Neural cell (in vitro differentiated cells): ENCODE data around the gene MPC1L. TPM values are rescaled to one million over a fixed set of nuclear protein-coding genes. Genes with fewer than 3 reads are reported as not detected.

Experiments
- H2AFZ ChIP-seq: fragments of 200-600, 300-800 bp; sonication (generic), shearing (Covaris generic); 2 replicates; pipeline ENCODE4 v1.6.0; 2014; ENCODE audit warnings: low read depth, mild to moderate bottlenecking, antibody characterized with exemption, low read length, moderate library complexity
- H3F3A ChIP-seq: fragments of 200-600 bp; shearing (Covaris generic); 2 replicates; pipeline ENCODE4 v1.6.1; 2016; ENCODE audit warnings: mild to moderate bottlenecking, moderate library complexity, mixed read lengths, antibody characterized with exemption, low read length; ENCODE audit not compliant: insufficient read depth, poor library complexity, severe bottlenecking
- H3K27ac ChIP-seq: fragments of 200-600, 300-800 bp; sonication (generic), shearing (Covaris generic); 2 replicates; pipeline ENCODE4 v1.5.1; 2014; ENCODE audit warnings: mild to moderate bottlenecking, low read length, moderate library complexity
- H3K27me3 ChIP-seq: fragments of 300-800, 200-600 bp; sonication (generic), shearing (Covaris generic); 2 replicates; pipeline ENCODE4 v1.6.0; 2014; ENCODE audit warnings: mild to moderate bottlenecking, low read depth, low read length, moderate library complexity; ENCODE audit not compliant: insufficient read depth
- H3K36me3 ChIP-seq: fragments of 300-800, 200-600 bp; sonication (generic), shearing (Covaris generic); 2 replicates; pipeline ENCODE4 v1.5.1; 2014; ENCODE audit warnings: mild to moderate bottlenecking, antibody characterized with exemption, low read length, moderate library complexity; ENCODE audit not compliant: insufficient read depth
- H3K4me2 ChIP-seq: fragments of 300-800, 200-600 bp; sonication (generic), shearing (Covaris generic); 2 replicates; pipeline ENCODE4 v1.6.0; 2014; ENCODE audit warnings: mild to moderate bottlenecking, low read length
- H3K4me3 ChIP-seq: fragments of 300-800, 200-600 bp; sonication (generic), shearing (Covaris generic); 2 replicates; pipeline ENCODE4 v1.5.1; 2014; ENCODE audit warnings: mild to moderate bottlenecking, low read length, moderate library complexity
- H3K79me2 ChIP-seq: fragments of 200-600 bp; shearing (Covaris generic); replicated peaks from 2 replicates; pipeline ENCODE4 v1.6.0; 2014; ENCODE audit warnings: mild to moderate bottlenecking, low read length, moderate library complexity; ENCODE audit not compliant: insufficient read depth
- H3K9ac ChIP-seq: fragments of 300-800, 200-600 bp; sonication (generic), shearing (Covaris generic); 2 replicates; pipeline ENCODE4 v1.6.1; 2016; ENCODE audit warnings: mild to moderate bottlenecking, low read length, mixed read lengths
- H3K9me2 ChIP-seq: fragments of 200-600 bp; shearing (Covaris generic); 2 replicates; pipeline ENCODE4 v1.6.1; 2016; ENCODE audit warnings: mild to moderate bottlenecking, low read length, mixed read lengths; ENCODE audit not compliant: insufficient read depth
- H3K9me3 ChIP-seq: fragments of 200-600, 300-800 bp; sonication (generic), shearing (Covaris generic); 2 replicates; pipeline ENCODE4 v1.6.1; 2016; ENCODE audit warnings: mild to moderate bottlenecking, mixed run types, low read length, moderate library complexity, mixed read lengths
- H4K20me1 ChIP-seq: fragments of 200-600 bp; shearing (Covaris generic); 2 replicates; pipeline ENCODE4 v1.6.1; 2016; ENCODE audit warnings: mild to moderate bottlenecking, mixed run types; ENCODE audit not compliant: insufficient read depth
- CTCF ChIP-seq: fragments of 450-650 bp; IDR thresholded peaks from 2 replicates; pipeline ENCODE4 v1.5.1; 2014; ENCODE audit warnings: antibody characterized with exemption, mild to moderate bottlenecking, moderate library complexity; ENCODE audit not compliant: poor library complexity, severe bottlenecking
- EZH2 ChIP-seq: fragments of 200-600, 300-800 bp; shearing (Covaris generic), sonication (generic); IDR thresholded peaks from 2 replicates; pipeline ENCODE4 v1.6.1; 2014; ENCODE audit warnings: antibody characterized with exemption, low read length, borderline replicate concordance, mild to moderate bottlenecking; ENCODE audit not compliant: insufficient read depth, poor library complexity, severe bottlenecking
- MXI1 ChIP-seq: fragments of 450-650 bp; conservative IDR thresholded peaks from 2 replicates; pipeline ENCODE4 v1.6.1; 2014; ENCODE audit warnings: antibody characterized with exemption, mild to moderate bottlenecking; ENCODE audit not compliant: poor library complexity, severe bottlenecking
- POLR2AphosphoS5 ChIP-seq: IDR thresholded peaks from 2 replicates; pipeline ENCODE4 v1.6.1; 2012
- REST ChIP-seq: IDR thresholded peaks from 2 replicates; pipeline ENCODE4 v1.6.1; 2012; ENCODE audit warnings: borderline replicate concordance
- TAF1 ChIP-seq: IDR thresholded peaks from 2 replicates; pipeline ENCODE4 v1.6.1; 2012; ENCODE audit warnings: low read depth
- polyA plus RNA-seq: library from polyadenylated mRNA; depleted of rRNA; stranded (reverse); fragments of >200 nt; gene quantifications from 2 replicates; pipeline ENCODE4 v1.2.3, GENCODE V29; 2014

Gene MPC1L
- polyA plus RNA-seq, 1 donor from 2014 or later: not detected

- no peaks in the 10 kb centered on the region for H3K9me2 ChIP-seq
- H3K27me3 ChIP-seq: no peaks in the 10 kb centered on the region
- no peak overlapping the region for H3K4me2 ChIP-seq
- H3K36me3 ChIP-seq: no peaks in the 10 kb centered on the region
- TF ChIP-seq MXI1 (no peak), POLR2AphosphoS5 (no peak)
- H3K27ac ChIP-seq: no peak overlapping the region
- no peaks in the 10 kb centered on the region for H4K20me1 ChIP-seq
- H2AFZ ChIP-seq: no peak overlapping the region
- H3K79me2 ChIP-seq: no peaks in the 10 kb centered on the region
- no peak overlapping the region for H3K4me3 ChIP-seq
- H3K9me3 ChIP-seq: no peaks in the 10 kb centered on the region
- H3F3A ChIP-seq: no peaks in the 10 kb centered on the region
- no peak overlapping the region for H3K9ac ChIP-seq
These were observed 40.8 kb downstream of the MPC1L start for GRCh38 chrX:40663880-40664630.

GRCh38 chrX:40671126-40671525, 47.9 kb downstream of the MPC1L start:
- H3K4me2 ChIP-seq: no peak overlapping the region
- H3K4me3 ChIP-seq: no peak overlapping the region
- H3K9me2 ChIP-seq: no peaks in the 10 kb centered on the region
- no peaks in the 10 kb centered on the region for H3K27me3 ChIP-seq
- no peak overlapping the region for H3K9ac ChIP-seq
- H2AFZ ChIP-seq: no peak overlapping the region
- H3K27ac ChIP-seq: no peak overlapping the region
- no peaks in the 10 kb centered on the region for H3K36me3 ChIP-seq
- H3F3A ChIP-seq: no peaks in the 10 kb centered on the region
- no peaks in the 10 kb centered on the region for H3K79me2 ChIP-seq
- H4K20me1 ChIP-seq: no peaks in the 10 kb centered on the region
- TF ChIP-seq TAF1: no peak
- TF ChIP-seq CTCF: no peak
- no peak for TF ChIP-seq POLR2AphosphoS5
- no peak for TF ChIP-seq EZH2
- no peak for TF ChIP-seq REST
- no peaks in the 10 kb centered on the region for H3K9me3 ChIP-seq

Other genes with a start within 250 kb of the MPC1L start
- 203 and 236 TPM in 2 replicates for gene ATP6AP2, start 42.5 kb upstream of the MPC1L start, polyA plus RNA-seq
- gene CXorf38, start 24.1 kb downstream of the MPC1L start, polyA plus RNA-seq: 8.9 and 10.3 TPM in 2 replicates
- 15.0 and 22.4 TPM in 2 replicates for gene MED14, start 112.1 kb downstream of the MPC1L start, polyA plus RNA-seq